ENCODE results near the gene AUTS2.

The AUTS2 gene

GRCh38 chr7:69871213-69871885 lies 273.1 kb downstream of the AUTS2 start:
- DNase-seq, result no peak

GRCh38 chr7:69871886-69872569 lies 273.8 kb downstream of the AUTS2 start:
- no peak for DNase-seq

- no peak for DNase-seq
Observed at GRCh38 chr7:69873512-69873911, 275.2 kb downstream of the AUTS2 start.

GRCh38 chr7:69878015-69878414 lies 279.7 kb downstream of the AUTS2 start:
- no peak for DNase-seq

- DNase-seq, result no peak
Observed at GRCh38 chr7:69878591-69878990, 280.3 kb downstream of the AUTS2 start.

GRCh38 chr7:69879989-69880388 lies 281.7 kb downstream of the AUTS2 start:
- no peak for DNase-seq

GRCh38 chr7:69880840-69881239 lies 282.6 kb downstream of the AUTS2 start:
- DNase-seq, result no peak

GRCh38 chr7:69882269-69882668 lies 284.0 kb downstream of the AUTS2 start:
- no peak for DNase-seq

- no peak for DNase-seq
Observed at GRCh38 chr7:69883399-69883891, 285.2 kb downstream of the AUTS2 start.

- no peak for DNase-seq
Observed at GRCh38 chr7:69885431-69885830, 287.2 kb downstream of the AUTS2 start.

GRCh38 chr7:69889338-69889975 lies 291.2 kb downstream of the AUTS2 start:
- DNase-seq, result no peak

- no peak for DNase-seq
Observed at GRCh38 chr7:69889976-69890351, 291.7 kb downstream of the AUTS2 start.

- DNase-seq, result no peak
Observed at GRCh38 chr7:69892790-69893189, 294.5 kb downstream of the AUTS2 start.

GRCh38 chr7:69893906-69894305 lies 295.6 kb downstream of the AUTS2 start:
- peak; percentile 51 for DNase-seq

- DNase-seq, result no peak
Observed at GRCh38 chr7:69895446-69895845, 297.2 kb downstream of the AUTS2 start.

GRCh38 chr7:69896121-69896520 lies 297.8 kb downstream of the AUTS2 start:
- no peak for DNase-seq

- no peak for DNase-seq
Observed at GRCh38 chr7:69898189-69898588, 299.9 kb downstream of the AUTS2 start.

GRCh38 chr7:69903410-69903809 lies 305.1 kb downstream of the AUTS2 start:
- DNase-seq, result no peak

GRCh38 chr7:69906283-69906995 lies 308.2 kb downstream of the AUTS2 start:
- peak; percentile 81 for DNase-seq

- DNase-seq, result no peak
Observed at GRCh38 chr7:69907720-69908119, 309.4 kb downstream of the AUTS2 start.

- DNase-seq, result peak; percentile 24
Observed at GRCh38 chr7:69908454-69908853, 310.2 kb downstream of the AUTS2 start.

- no peak for DNase-seq
Observed at GRCh38 chr7:69910150-69910549, 311.9 kb downstream of the AUTS2 start.

GRCh38 chr7:69911337-69911736 lies 313.1 kb downstream of the AUTS2 start:
- DNase-seq, result no peak
